Psoas muscle (tissue), 8 donors: Measurements from ENCODE around the gene CFAP99. TPM values are rescaled to one million over a fixed set of nuclear protein-coding genes. Genes with fewer than 3 reads are reported as not detected.

Experiments
- ATAC-seq, 4 donors: fragments of 200-7000 bp; cut with Tn5 transposase; one replicate each; pipeline ENCODE4 v1.9.1; 2020; ENCODE audit warnings: moderate library complexity in 3 of 4, mild to moderate bottlenecking in 2 of 4
- DNase-seq, 2 donors: peaks; one replicate each; pipeline ENCODE4 v3.0.0-alpha.2; 2020
- H3K27ac ChIP-seq: fragments of 200-600 bp; one replicate; pipeline ENCODE4 v1.8.0; 2022
- H3K27me3 ChIP-seq, 3 donors: fragments of 200-600 bp in 1 of 3; one replicate each; pipeline versions ENCODE4 v1.6.1 to v1.8.0; 2013 to 2022; ENCODE audit warnings: low read length in 2 of 3, mild to moderate bottlenecking in 2 of 3, moderate library complexity in 1 of 3; ENCODE audit not compliant: insufficient read depth in 3 of 3
- H3K36me3 ChIP-seq, 2 donors: fragments of 200-600 bp in 1 of 2; one replicate each; pipeline versions ENCODE4 v1.6.1 to v1.8.0; 2013 to 2022; ENCODE audit warnings: low read depth in 1 of 2, mild to moderate bottlenecking in 1 of 2, moderate library complexity in 1 of 2; ENCODE audit not compliant: insufficient read depth in 1 of 2
- H3K4me1 ChIP-seq: fragments of 200-600 bp; one replicate; pipeline ENCODE4 v1.8.0; 2022
- H3K4me3 ChIP-seq: fragments of 200-600 bp; one replicate; pipeline ENCODE4 v1.8.0; 2022; ENCODE audit warnings: mild to moderate bottlenecking
- H3K9me3 ChIP-seq: fragments of 200-600 bp; one replicate; pipeline ENCODE4 v1.8.0; 2022
- CTCF ChIP-seq: fragments of 200-600 bp; IDR thresholded peaks from one replicate; pipeline ENCODE4 v1.8.0; 2022; ENCODE audit warnings: antibody characterized with exemption
- WGBS, 3 donors: extraction: QIAGEN DNeasy Blood & Tissue Kit; methylation state at CpG; one replicate each; pipeline versions ENCODE4 v1.1.6 to v1.1.7; 2013; 5-methylcytosine and 5-hydroxymethylcytosine counted together
- intact Hi-C, 2 donors: fragments of 100-400 bp; cut with DNase I; formaldehyde crosslinking; loops; one replicate each; pipeline versions ENCODE4 v1.11.0 to v1.14.2; 2022
- polyA plus RNA-seq, 3 donors: library from polyadenylated mRNA; stranded (reverse); fragments of 200-250 nt; gene quantifications; one replicate each; pipeline ENCODE4 v1.2.3, GENCODE V29; 2013
- total RNA-seq, 4 donors: library from RNA; stranded (reverse); fragmentation: NEBNext Ultra II Directional in 2 of 4; extraction: Animal tissue kit (Norgen Biotek cat#: 25700) in 2 of 4; gene quantifications; one replicate each; pipeline versions ENCODE4 v1.2.1 to v1.2.4, GENCODE V29; 2021 to 2023
- donor health status: healthy with polysubstance abuse.
- donor health status: DM: no; HTN: no; CAD: no; lungs with moderate emphysema.
- donor health status: Bipolar disorder and iron deficiency.
- donor health status: healthy.
- donor health status: DM: yes; HTN: yes; CAD: no.
- donor health status: DM: no; HTN: no; CAD: no.
- donor health status: DM: no; HTN: no; CAD: no.
- donor health status: DM: yes; HTN: yes; CAD: no.

Gene CFAP99
- total and polyA plus RNA-seq, 7 donors: 0.03 TPM; not detected in 5

- Histone ChIP-seq H3K27me3 (no peaks in the 10 kb centered on the region), H3K4me1 (no peaks in the 10 kb centered on the region), H3K27ac (no peak overlapping the region), H3K36me3 (no peaks in the 10 kb centered on the region), H3K9me3 (no peaks in the 10 kb centered on the region), H3K4me3 (no peak overlapping the region)
- WGBS, 3 donors: 92 to 96% (median 95%) methylated on average over 9 of the region's 9 CpGs
- DNase-seq: no peak
- no peak for TF ChIP-seq CTCF
- no peak for ATAC-seq
- intact Hi-C loops: no loop called here
These were observed 26.4 kb downstream of the CFAP99 start for GRCh38 chr4:2445130-2445529.

- ATAC-seq (no peak), DNase-seq (peak in 1 of 2 donors; percentile 1)
- H3K36me3 ChIP-seq: no peaks in the 10 kb centered on the region
- intact Hi-C loops: no loop called here
- no peaks in the 10 kb centered on the region for H3K27me3 ChIP-seq
- no peak overlapping the region for H3K4me3 ChIP-seq
- TF ChIP-seq CTCF: no peak
- WGBS, 3 donors: 86 to 89% (median 89%) methylated on average over 6 of the region's 6 CpGs
- no peaks in the 10 kb centered on the region for H3K4me1 ChIP-seq
- H3K27ac ChIP-seq: no peak overlapping the region
- no peaks in the 10 kb centered on the region for H3K9me3 ChIP-seq
These were observed 26.8 kb downstream of the CFAP99 start for GRCh38 chr4:2445571-2445970.

- H3K36me3 ChIP-seq: no peaks in the 10 kb centered on the region
- no peaks in the 10 kb centered on the region for H3K9me3 ChIP-seq
- no peaks in the 10 kb centered on the region for H3K27me3 ChIP-seq
- ATAC-seq (no peak), DNase-seq (no peak)
- WGBS, 3 donors: 86 to 90% (median 88%) methylated on average over 3 of the region's 3 CpGs
- H3K4me3 ChIP-seq: no peak overlapping the region
- TF ChIP-seq CTCF: no peak
- H3K27ac ChIP-seq: no peak overlapping the region
- no peaks in the 10 kb centered on the region for H3K4me1 ChIP-seq
- intact Hi-C loops: no loop called here
These were observed 28.2 kb downstream of the CFAP99 start for GRCh38 chr4:2446656-2447564.

GRCh38 chr4:2448589-2448988, 29.8 kb downstream of the CFAP99 start:
- H3K27me3 ChIP-seq: no peaks in the 10 kb centered on the region
- H3K4me3 ChIP-seq: no peak overlapping the region
- ATAC-seq (no peak), DNase-seq (peak in 1 of 2 donors; percentile 45)
- WGBS, 3 donors: 84 to 90% (median 85%) methylated on average over 7 of the region's 7 CpGs
- TF ChIP-seq CTCF: no peak
- no peak overlapping the region for H3K27ac ChIP-seq
- no peaks in the 10 kb centered on the region for H3K4me1 ChIP-seq
- no peaks in the 10 kb centered on the region for H3K9me3 ChIP-seq
- H3K36me3 ChIP-seq: no peaks in the 10 kb centered on the region
- intact Hi-C loops: no loop called here
